HG03565 (cell line): ENCODE measurements around the gene RHEBL1.

ENCODE experiments used
- ATAC-seq: cut with Tn5 transposase; IDR thresholded peaks from one replicate; pipeline ENCODE4 v1.9.1; 2021; ENCODE audit warnings: mild to moderate bottlenecking, moderate library complexity; ENCODE audit not compliant: unreplicated experiment

RHEBL1 gene

GRCh38 chr12:49055092-49055491 is 14.7 kb downstream of the RHEBL1 start:
- no peak for ATAC-seq

- no peak for ATAC-seq
Measured at GRCh38 chr12:49054524-49054923, 15.3 kb downstream of the RHEBL1 start.

GRCh38 chr12:49054096-49054495 is 15.7 kb downstream of the RHEBL1 start:
- no peak for ATAC-seq

DNA sequence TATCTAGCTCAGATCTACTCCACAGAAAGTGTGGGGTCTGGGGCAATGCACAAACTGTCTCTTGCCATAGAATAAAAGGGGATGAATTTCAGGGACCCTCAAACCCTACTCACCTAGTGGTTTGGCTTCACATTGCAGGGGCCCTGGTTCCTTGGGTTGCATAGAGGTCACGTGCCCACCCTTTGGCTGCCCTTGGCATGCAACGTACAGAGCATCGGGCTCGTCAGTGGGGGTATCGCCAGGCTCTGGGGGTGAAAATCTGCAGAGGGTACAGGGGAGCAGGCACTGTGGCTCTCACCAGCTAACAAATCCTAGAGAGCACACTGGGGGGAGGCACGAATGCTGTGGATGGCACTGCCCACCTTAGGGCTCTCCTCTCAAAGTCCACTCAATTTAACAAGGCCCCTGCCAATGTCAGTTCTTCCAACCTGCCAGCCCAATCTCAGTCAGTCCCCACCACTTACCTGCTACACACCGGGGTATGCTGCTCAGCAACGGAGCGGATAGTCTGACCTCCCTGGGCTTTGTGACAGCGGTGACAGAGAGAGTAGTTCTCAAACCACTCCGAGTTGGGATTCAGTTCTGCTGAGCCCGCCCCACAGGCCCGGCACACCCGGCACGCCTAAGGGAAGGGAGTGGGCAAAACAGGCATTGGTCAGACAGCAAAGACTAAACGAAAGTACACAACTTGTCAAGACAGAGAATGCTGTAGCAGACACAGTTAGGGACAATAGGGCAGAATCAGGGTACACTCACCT is 17.1 kb downstream of the RHEBL1 start:
- no peak for ATAC-seq

DNA sequence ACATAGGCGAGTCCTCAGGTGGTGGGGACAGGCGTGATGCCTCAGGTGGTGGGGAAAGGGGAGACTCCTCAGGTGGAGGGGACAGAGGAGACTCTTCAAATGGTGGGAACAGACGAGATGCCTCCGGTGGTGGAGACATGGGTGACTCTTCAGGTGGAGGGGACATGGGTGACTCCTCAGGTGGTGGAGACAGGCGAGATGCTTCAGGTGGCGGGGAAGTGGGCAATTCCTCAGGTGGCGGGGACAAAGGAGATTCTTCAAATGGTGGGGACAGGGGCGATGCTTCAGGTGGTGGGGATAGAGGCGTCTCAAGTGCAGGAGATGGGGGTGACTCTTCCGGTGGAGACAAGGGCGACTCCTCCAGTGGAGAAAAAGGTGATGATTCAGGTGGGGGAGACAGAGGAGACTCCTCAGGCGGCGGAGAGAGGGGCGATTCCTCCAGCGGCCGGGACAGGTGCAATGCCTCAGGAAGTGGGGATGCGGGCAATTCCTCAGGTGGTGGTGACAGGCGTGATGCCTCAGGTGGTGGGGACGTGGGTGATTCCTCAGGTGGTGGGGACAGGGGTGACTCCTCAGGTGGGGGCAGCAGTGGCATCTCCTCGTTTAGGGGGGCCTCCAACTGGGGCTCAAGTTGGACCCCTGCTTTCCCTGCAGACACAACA is 17.9 kb downstream of the RHEBL1 start:
- ATAC-seq = no peak

DNA sequence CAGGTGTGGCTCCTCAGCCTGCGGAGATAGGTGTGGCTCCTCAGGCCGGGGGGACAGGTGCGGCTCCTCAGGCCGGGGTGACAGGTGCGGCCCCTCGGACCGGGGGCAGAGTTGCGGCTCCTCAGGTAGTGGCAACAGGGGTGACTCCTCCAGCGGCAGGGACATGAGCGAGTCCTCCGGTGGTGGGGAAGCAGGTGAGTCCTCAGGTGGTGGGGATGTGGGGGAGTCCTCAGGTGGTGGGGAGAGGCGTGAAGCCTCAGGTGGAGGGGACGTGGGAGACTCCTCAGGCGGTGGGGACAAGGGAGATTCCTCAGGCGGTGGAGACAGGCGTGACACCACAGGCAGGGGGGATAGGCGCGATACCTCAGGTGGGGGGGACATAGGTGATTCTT is 18.4 kb downstream of the RHEBL1 start:
- ATAC-seq = no peak

DNA sequence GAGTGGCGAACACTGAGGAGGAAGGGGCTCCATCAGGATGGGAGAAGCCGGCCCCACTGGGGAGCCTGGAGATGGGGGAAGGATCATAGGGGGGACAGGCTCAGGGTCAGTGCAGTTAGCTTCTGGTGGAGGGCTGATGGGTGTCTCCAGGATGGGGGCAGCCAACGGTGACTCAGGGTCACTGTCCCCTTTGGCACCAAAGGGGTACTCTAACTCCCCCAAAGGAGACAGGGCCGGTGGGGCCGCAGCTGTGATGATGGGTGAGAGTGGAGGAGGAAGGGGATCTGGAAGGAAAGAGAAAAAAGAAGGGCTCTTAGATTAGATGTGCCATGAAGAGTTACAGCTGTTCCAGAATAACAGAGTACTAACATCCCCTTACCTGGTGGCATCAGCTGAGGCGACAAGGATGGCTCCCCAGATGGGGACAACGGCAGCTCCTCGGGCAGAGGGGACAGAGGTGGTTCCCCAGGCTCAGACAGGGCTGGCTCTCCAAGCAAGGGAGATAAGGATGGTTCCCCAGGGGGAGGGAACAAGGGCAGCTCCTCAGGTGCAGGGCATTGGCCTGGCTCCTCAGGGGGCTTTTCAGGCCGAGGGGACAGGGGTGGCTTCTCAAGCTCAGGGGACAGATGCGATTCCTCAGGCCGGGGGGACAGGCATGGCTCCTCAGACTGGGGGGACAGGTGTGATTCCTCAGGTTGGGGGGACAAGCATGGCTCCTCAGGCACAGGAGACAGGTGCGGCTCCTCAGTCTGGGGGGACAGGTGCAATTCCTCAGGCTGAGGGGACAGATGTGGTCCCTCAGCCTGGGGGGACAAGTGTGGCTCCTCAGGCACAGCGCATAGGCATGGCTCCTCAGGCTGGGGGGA is 19.0 kb downstream of the RHEBL1 start:
- ATAC-seq = no peak

- no peak for ATAC-seq
Measured at GRCh38 chr12:49049566-49050224, 20.1 kb downstream of the RHEBL1 start.

DNA sequence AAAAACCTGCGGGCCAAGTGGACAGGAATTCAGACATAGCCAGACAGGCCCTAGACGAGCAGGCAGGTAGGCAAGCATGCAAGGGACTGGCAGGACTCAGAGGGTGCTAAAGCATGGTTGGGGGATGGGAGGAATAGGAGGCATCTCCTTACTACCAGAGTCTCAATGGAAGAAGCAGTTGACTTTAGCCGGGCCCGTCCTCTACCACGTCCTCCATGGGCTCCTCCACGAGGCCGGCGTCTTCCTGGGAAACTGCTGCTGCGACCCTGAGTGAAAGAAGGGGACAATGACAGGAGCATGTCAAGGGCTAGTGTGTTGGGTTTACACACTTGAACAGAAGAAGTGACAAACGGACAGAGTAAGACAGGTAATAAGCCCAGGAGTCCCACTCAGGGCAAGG is 20.8 kb downstream of the RHEBL1 start:
- ATAC-seq = no peak

DNA sequence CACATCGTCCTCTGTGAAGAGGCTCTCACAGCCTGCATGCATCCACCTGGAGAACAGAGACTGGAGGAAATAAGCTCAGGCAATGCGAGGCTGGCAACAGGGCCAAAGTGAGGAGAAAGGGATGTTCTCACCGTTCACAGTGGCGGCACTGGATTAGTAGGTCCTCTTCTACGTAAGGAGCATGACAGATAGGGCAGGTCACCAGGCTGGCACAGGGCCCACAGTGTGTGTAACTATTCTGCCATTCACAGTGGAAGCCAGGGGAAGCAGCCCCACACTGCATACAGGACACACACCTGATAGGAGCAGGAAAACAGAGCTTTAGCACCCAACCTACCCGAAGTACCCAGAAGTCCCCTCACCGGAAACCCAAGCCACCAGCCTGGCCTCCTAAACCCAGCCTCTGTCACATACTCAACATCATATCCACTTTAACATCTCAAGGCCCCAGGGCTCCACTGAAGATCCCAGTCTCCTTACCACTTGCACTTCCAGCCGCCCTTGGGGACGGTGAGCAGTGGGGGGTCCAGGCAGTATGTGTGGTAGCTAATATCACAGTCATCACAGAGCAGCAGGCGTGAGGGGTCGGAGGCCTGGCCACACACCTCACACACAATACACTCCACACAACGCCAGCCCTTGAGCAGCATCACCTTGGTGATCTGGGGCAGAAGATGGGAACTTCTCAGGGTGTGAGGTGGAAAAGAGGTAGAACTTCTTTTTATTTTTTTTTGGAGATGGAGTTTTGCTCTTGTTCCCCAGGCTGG is 23.5 kb downstream of the RHEBL1 start:
- ATAC-seq = no peak

- no peak for ATAC-seq
Measured at GRCh38 chr12:49044660-49045059, 25.1 kb downstream of the RHEBL1 start.

- ATAC-seq = no peak
Measured at GRCh38 chr12:49043856-49044258, 25.9 kb downstream of the RHEBL1 start.

DNA sequence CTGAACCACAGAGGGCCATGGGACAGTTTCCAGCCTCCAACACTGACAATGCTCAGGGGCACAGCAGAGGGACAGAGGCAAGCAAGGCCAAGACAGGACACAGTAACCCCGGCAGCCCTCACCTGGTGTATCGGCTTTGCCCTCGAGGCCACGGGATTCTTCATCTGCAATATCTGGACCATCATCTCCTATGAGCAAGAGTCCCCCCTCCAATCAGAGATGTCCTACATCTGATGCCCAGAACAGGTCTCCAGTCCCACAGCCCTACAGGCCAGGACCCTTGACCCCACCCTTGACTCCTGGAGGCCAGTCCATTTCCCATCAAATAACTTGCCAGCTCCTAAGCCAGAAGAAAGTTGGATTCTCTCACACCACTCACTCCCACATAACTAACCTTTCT is 26.5 kb downstream of the RHEBL1 start:
- no peak for ATAC-seq

DNA sequence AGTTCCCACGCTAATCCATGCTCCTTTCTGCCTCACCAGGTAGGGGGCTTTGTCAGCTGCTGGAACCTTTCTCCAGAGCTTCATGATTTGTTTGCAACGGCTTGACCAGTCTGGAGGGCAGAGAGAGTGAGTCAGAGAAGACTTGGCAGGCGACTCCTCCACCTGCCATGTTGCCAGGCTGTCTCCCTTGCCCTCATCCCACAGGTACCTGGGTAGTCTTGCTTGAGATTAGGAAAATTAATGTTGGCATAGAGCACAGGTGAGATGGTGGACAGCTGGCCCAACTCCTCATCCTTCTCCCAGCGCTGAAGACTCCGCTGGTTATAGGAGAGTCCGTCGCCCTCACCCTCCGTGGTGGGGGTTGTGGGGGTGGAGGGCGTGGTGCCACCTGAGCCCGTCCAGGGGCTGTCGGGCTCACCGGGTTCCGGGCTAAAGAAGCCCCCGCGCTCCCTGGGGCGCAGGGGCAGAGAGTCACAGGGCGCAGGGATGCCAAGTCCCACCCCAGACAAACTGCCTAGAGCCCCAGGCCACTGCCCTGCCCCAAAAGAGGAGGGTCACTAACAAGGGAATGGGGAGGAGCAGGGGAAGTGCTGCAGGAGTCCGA is 27.8 kb downstream of the RHEBL1 start:
- no peak for ATAC-seq

- no peak for ATAC-seq
Measured at GRCh38 chr12:49041036-49041880, 28.5 kb downstream of the RHEBL1 start.

DNA sequence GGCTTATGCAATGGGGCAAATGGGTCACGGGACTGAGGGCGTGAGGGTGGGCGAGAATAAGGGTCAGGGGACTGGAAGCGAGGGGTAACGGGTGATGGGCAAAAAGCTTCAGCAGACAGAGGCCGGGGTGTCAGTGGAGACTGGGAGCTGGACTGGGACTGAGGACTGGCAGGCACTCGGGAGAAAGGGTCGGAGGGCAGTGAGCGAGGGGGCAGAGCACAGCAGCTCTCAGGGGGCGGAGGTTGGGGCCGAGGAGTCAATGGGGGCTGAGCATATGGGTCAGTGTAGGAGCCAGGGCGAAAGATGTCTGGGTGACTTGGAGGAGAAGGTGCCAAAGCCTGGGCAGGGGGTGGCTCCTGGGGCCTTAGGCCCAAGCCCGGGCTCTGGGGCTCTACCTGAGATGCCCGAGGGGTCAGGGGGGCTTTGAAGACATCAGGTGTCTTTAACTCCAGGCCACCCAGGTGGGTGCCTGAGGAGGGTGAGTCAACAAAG is 29.4 kb downstream of the RHEBL1 start:
- no peak for ATAC-seq

DNA sequence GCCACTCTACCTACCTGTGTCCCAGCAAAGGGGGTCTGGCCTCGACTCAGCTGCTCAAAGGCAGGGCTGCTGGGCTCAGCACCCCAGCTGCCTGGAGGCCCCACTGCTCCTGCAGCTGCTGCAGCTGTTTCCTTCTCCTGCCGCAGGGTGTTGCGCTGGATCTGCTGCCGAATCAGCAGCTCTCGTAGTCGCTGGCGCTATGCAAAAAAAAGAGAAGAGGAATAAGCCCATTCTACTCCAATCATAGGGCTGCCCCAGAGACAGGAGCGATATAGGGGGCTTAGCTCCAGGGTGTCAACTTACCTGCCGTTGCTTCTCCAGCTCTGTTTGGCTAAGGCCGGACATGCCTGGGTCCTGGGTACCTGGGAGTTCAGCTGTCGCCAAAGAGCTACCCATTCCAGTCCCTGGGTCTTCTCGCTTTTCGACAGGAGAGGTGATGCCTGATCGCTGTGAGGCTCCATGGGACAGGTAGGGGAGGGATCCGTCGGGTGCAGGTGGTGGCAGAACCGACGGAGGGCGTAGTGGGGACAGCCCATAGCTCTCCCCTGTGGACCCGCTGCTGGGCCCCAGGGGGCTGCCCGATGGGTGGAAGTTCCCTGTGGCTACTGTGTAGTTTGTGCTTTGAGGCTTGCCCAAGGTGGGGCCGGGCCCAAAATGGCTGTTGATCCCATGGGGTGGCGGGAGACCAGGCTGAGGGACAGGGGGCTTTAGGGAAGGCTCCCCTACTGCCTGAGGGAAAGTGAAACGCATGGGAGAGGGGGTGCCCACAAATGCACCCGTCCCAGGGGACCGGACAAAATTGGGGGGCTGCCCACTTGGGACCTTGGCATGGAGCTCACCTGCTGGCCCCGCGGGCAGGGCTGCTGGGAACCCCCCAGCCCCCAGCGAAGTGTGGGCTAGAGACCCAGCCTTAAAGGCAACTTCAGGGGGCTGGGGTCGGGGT is 30.1 kb downstream of the RHEBL1 start:
- no peak for ATAC-seq
